ENCODE data around the gene SSR1.
A peak's percentile ranks its signal among the peaks of the same experiment; 100 is the strongest.

The SSR1 gene

GRCh38 chr6:7261852-7262461 is 51.0 kb downstream of the SSR1 start:
- H3K27ac ChIP-seq (ENCODE audit: low read depth, low read length): peak overlapping the region; percentile 16
- H3K9me3 ChIP-seq (ENCODE audit: low read length): no peaks in the 10 kb centered on the region
- H3K4me3 ChIP-seq (ENCODE audit: low read depth in 1 of 2, low read length in 2 of 2): peak overlapping the region; percentile 78 to 88
- no peaks in the 10 kb centered on the region for H3K36me3 ChIP-seq (ENCODE audit: insufficient read depth, low read length)
- H3K27me3 ChIP-seq (ENCODE audit: control insufficient read depth in 1 of 2, insufficient read depth in 2 of 2, low read length in 2 of 2): no peaks in the 10 kb centered on the region
- H3K4me1 ChIP-seq (ENCODE audit: insufficient read depth, low read length): peaks cover 13% of the 10 kb centered on the region
- H3K9ac ChIP-seq (ENCODE audit: low read length): no peak overlapping the region

- Histone ChIP-seq H3K4me1 (ENCODE audit: insufficient read depth, low read length) (peaks cover 13% of the 10 kb centered on the region), H3K27ac (ENCODE audit: low read depth, low read length) (peak overlapping the region; percentile 16), H3K9ac (ENCODE audit: low read length) (peak overlapping the region; percentile 50)
Observed at GRCh38 chr6:7261032-7261841, 51.8 kb downstream of the SSR1 start.

GRCh38 chr6:7260291-7261031 is 52.5 kb downstream of the SSR1 start:
- Histone ChIP-seq H3K4me1 (ENCODE audit: insufficient read depth, low read length) (peaks cover 13% of the 10 kb centered on the region), H3K4me3 (ENCODE audit: low read depth in 1 of 2, low read length in 2 of 2) (peak overlapping the region; percentile 78 to 88), H3K27me3 (ENCODE audit: control insufficient read depth in 1 of 2, insufficient read depth in 2 of 2, low read length in 2 of 2) (no peaks in the 10 kb centered on the region), H3K36me3 (ENCODE audit: insufficient read depth, low read length) (no peaks in the 10 kb centered on the region), H3K27ac (ENCODE audit: low read depth, low read length) (peak overlapping the region; percentile 16), H3K9me3 (ENCODE audit: low read length) (no peaks in the 10 kb centered on the region), H3K9ac (ENCODE audit: low read length) (peak overlapping the region; percentile 50)

More at GRCh38 chr6:7261032-7261841, 51.8 kb downstream of the SSR1 start:
- Histone ChIP-seq H3K36me3 (ENCODE audit: insufficient read depth, low read length) (no peaks in the 10 kb centered on the region), H3K27me3 (ENCODE audit: control insufficient read depth in 1 of 2, insufficient read depth in 2 of 2, low read length in 2 of 2) (no peaks in the 10 kb centered on the region), H3K4me3 (ENCODE audit: low read depth in 1 of 2, low read length in 2 of 2) (peak overlapping the region; percentile 78 to 88), H3K9me3 (ENCODE audit: low read length) (no peaks in the 10 kb centered on the region)

DNA sequence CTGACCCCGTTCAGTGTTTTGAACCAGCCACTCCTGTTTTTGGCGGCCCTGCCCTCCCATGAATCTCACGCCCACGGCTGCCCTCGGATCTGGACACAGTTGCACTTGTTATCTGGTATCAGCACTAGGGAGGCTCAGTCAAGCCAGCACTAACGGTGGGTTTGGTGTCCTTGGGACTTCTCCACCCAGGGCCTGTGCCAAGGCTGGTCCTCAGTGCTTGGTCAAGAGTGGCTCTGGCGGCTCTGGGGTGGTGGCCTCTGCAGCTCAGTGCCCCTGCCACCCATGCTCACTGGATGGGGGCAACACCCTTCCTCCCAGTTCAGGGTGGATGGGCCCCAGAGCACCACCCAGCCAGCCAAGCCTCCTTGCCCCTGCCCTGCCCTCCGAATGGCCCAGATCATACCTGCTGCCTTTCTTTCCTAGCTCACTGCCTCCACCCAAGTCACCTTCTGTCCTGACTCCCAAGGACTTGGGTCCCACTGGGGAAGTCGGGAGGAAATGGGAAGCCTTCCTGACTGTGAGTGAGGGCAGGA is 54.7 kb downstream of the SSR1 start:
- no peak overlapping the region for H3K27ac ChIP-seq (ENCODE audit: low read depth, low read length)
- H3K9me3 ChIP-seq (ENCODE audit: low read length): no peaks in the 10 kb centered on the region
- no peaks in the 10 kb centered on the region for H3K27me3 ChIP-seq (ENCODE audit: control insufficient read depth in 1 of 2, insufficient read depth in 2 of 2, low read length in 2 of 2)
- peaks cover 17% of the 10 kb centered on the region for H3K4me1 ChIP-seq (ENCODE audit: insufficient read depth, low read length)
- no peaks in the 10 kb centered on the region for H3K36me3 ChIP-seq (ENCODE audit: insufficient read depth, low read length)
- no peak overlapping the region for H3K4me3 ChIP-seq (ENCODE audit: low read depth in 1 of 2, low read length in 2 of 2)
- H3K9ac ChIP-seq (ENCODE audit: low read length): no peak overlapping the region

DNA sequence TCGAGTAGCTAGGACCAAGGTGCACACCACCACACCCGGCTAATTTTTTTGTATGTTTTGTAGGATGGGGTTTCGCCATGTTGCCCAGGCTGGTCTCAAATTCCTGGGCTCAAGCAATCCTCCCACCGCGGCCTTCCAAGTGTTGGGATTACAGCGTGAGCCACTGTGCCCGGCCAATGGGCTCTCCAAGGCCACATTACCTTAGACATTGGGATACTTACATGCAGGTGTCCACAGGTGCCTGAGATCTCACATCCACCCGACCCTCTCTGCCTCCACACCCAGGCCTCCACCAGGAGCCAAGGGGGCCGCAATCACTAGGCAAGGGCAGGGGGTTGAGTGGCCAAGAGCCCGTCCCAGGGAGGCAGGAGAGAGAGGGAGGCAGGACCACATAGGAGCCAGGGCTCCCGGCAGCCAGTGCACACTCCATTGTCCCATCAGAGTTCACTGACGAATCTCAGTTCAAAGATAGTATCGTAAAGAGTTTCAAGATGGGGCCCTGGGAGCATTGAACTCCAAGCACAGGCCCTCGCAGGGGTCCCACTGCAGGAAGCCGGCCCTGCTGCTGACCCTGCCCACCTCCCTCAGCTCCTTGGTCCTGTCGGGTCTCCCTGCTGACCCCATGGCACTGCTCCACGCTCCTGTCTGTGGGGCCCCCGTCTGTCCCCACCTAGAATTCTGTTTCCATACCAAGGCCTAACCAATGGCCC is 55.3 kb downstream of the SSR1 start:
- no peaks in the 10 kb centered on the region for H3K9me3 ChIP-seq (ENCODE audit: low read length)
- H3K27me3 ChIP-seq (ENCODE audit: control insufficient read depth in 1 of 2, insufficient read depth in 2 of 2, low read length in 2 of 2): no peaks in the 10 kb centered on the region
- no peak overlapping the region for H3K27ac ChIP-seq (ENCODE audit: low read depth, low read length)
- peaks cover 18% of the 10 kb centered on the region for H3K4me1 ChIP-seq (ENCODE audit: insufficient read depth, low read length)
- H3K9ac ChIP-seq (ENCODE audit: low read length): no peak overlapping the region
- no peaks in the 10 kb centered on the region for H3K36me3 ChIP-seq (ENCODE audit: insufficient read depth, low read length)
- H3K4me3 ChIP-seq (ENCODE audit: low read depth in 1 of 2, low read length in 2 of 2): no peak overlapping the region

GRCh38 chr6:7256785-7257184 is 56.2 kb downstream of the SSR1 start:
- no peaks in the 10 kb centered on the region for H3K9me3 ChIP-seq (ENCODE audit: low read length)
- peaks cover 14% of the 10 kb centered on the region for H3K4me1 ChIP-seq (ENCODE audit: insufficient read depth, low read length)
- H3K9ac ChIP-seq (ENCODE audit: low read length): no peak overlapping the region
- H3K36me3 ChIP-seq (ENCODE audit: insufficient read depth, low read length): peaks cover 5% of the 10 kb centered on the region
- H3K27ac ChIP-seq (ENCODE audit: low read depth, low read length): no peak overlapping the region
- no peaks in the 10 kb centered on the region for H3K27me3 ChIP-seq (ENCODE audit: control insufficient read depth in 1 of 2, insufficient read depth in 2 of 2, low read length in 2 of 2)
- H3K4me3 ChIP-seq (ENCODE audit: low read depth in 1 of 2, low read length in 2 of 2): no peak overlapping the region

DNA sequence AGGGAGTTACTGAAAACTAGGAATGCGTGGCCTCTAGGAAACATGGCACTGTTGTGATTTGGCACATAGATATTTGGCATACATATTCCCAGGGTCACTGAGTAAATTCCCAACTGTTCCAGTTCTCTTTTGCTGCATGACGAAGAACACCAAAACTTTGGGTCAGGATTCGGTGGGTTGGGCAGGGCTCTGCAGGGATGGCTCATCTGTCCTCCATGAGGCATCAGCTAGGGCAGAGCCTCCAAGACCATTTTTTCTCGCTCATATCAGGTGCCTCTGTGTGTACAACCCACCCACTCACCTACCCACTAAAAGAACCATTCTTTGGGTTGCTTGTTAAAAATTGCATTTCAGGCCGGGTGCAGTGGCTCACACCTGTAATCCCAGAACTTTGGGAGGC is 57.1 kb downstream of the SSR1 start:
- Histone ChIP-seq H3K36me3 (ENCODE audit: insufficient read depth, low read length) (peaks cover 10% of the 10 kb centered on the region), H3K4me1 (ENCODE audit: insufficient read depth, low read length) (peaks cover 11% of the 10 kb centered on the region), H3K27ac (ENCODE audit: low read depth, low read length) (no peak overlapping the region), H3K4me3 (ENCODE audit: low read depth in 1 of 2, low read length in 2 of 2) (no peak overlapping the region), H3K9me3 (ENCODE audit: low read length) (no peaks in the 10 kb centered on the region), H3K9ac (ENCODE audit: low read length) (no peak overlapping the region), H3K27me3 (ENCODE audit: control insufficient read depth in 1 of 2, insufficient read depth in 2 of 2, low read length in 2 of 2) (no peaks in the 10 kb centered on the region)

- Histone ChIP-seq H3K9me3 (ENCODE audit: low read length) (no peaks in the 10 kb centered on the region), H3K36me3 (ENCODE audit: insufficient read depth, low read length) (peaks cover 14% of the 10 kb centered on the region), H3K27ac (ENCODE audit: low read depth, low read length) (no peak overlapping the region), H3K27me3 (ENCODE audit: control insufficient read depth in 1 of 2, insufficient read depth in 2 of 2, low read length in 2 of 2) (no peaks in the 10 kb centered on the region), H3K4me1 (ENCODE audit: insufficient read depth, low read length) (peaks cover 5% of the 10 kb centered on the region), H3K9ac (ENCODE audit: low read length) (no peak overlapping the region), H3K4me3 (ENCODE audit: low read depth in 1 of 2, low read length in 2 of 2) (no peak overlapping the region)
Observed at GRCh38 chr6:7254980-7255835, 57.8 kb downstream of the SSR1 start.

DNA sequence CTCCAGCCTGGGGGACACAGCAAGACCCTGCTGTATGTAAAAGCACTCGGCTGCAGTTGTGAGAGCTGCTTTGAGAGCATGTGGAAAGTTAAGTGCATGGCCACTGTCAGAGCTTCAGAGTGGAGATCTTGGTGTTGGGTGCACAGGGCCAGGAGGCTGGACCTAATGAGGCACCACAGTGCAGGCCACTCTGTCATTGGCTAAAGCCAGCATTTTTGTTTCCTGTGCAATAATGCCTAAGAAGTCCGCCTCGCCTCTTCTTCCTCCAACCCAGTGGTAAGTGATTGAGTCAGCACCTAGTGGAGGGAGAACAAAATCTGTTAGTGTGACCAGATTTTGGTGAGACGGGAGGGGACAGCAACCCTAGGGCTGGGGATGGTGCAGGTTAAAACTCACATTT is 60.6 kb downstream of the SSR1 start:
- peaks cover 39% of the 10 kb centered on the region for H3K36me3 ChIP-seq (ENCODE audit: insufficient read depth, low read length)
- peaks cover 5% of the 10 kb centered on the region for H3K4me1 ChIP-seq (ENCODE audit: insufficient read depth, low read length)
- no peak overlapping the region for H3K9ac ChIP-seq (ENCODE audit: low read length)
- H3K4me3 ChIP-seq (ENCODE audit: low read depth in 1 of 2, low read length in 2 of 2): no peak overlapping the region
- H3K9me3 ChIP-seq (ENCODE audit: low read length): no peaks in the 10 kb centered on the region
- no peak overlapping the region for H3K27ac ChIP-seq (ENCODE audit: low read depth, low read length)
- H3K27me3 ChIP-seq (ENCODE audit: control insufficient read depth in 1 of 2, insufficient read depth in 2 of 2, low read length in 2 of 2): no peaks in the 10 kb centered on the region

DNA sequence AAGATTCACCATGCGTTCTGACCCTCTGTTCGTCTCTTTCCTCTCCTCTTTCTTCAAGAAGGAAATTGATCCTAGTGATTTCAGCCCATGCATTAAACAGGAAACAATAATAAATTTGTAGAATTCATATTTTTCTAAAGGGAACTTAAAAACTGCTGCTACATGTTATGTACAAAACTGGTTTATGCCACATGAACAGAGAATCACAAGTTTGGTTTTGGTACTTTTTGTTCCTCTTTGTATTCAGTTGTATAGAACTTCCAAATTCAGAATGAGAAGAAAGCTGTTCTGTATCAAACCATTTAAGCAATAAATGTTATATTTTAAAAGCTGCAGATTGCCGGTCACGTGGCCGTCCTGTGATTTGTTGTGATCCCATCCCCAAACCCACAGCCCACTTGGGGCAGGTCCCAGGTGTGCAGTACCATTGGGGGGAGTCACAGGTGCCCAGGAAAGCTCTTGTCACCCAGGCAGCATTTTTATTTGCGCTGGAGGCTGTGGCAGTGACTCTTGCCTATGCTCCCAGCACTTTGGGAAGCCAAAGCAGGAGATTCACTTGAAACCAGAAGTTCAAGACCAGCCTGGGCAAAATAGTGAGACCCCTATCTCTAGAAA is 61.2 kb downstream of the SSR1 start:
- Histone ChIP-seq H3K4me1 (ENCODE audit: insufficient read depth, low read length) (peaks cover 5% of the 10 kb centered on the region), H3K9me3 (ENCODE audit: low read length) (no peaks in the 10 kb centered on the region), H3K9ac (ENCODE audit: low read length) (no peak overlapping the region), H3K27ac (ENCODE audit: low read depth, low read length) (no peak overlapping the region), H3K27me3 (ENCODE audit: control insufficient read depth in 1 of 2, insufficient read depth in 2 of 2, low read length in 2 of 2) (no peaks in the 10 kb centered on the region), H3K36me3 (ENCODE audit: insufficient read depth, low read length) (peaks cover 45% of the 10 kb centered on the region), H3K4me3 (ENCODE audit: low read depth in 1 of 2, low read length in 2 of 2) (no peak overlapping the region)
